ENCODE measurements around the gene TMEM150B.

The TMEM150B gene

DNA sequence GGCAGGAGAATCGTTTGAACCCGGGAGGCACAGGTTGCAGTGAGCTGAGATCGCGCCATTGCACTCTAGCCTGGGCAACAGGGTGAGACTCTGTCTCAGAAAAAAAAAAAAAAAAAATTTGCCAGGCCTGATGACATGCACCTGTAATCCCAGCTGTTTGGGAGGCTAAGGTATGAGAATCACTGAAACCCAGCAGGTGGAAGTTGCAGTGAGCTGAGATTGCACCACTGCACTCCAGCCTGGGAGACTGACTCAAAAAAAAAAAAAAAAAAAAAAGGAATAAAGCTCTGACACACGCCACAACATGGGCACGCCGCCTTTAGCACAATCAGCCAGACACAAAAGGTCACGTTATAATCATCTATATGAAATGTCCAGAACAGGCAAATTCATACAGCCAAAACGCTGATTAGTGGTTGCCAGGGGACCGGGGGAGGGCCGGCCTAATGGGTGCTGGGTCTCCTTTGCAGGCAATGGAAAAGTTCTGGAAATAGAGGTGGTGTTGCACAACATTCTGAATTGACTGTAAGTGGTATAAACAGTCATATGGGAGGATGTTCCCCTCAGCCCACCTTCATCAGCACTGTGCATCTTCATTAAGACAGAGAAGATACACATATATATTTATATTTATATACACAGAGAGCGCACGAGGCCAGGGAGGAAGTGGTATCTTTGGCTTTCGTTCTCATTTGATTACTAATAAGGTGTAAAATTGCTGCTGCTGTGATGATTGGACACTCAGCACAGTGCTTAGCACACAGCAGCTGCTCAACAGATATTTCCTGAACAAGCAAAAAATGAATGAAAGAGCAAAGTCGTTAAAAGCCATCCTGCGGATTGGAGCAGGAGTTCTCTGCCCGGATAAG is 49.1 kb downstream of the TMEM150B start:
- DNase-seq = no peak

DNA sequence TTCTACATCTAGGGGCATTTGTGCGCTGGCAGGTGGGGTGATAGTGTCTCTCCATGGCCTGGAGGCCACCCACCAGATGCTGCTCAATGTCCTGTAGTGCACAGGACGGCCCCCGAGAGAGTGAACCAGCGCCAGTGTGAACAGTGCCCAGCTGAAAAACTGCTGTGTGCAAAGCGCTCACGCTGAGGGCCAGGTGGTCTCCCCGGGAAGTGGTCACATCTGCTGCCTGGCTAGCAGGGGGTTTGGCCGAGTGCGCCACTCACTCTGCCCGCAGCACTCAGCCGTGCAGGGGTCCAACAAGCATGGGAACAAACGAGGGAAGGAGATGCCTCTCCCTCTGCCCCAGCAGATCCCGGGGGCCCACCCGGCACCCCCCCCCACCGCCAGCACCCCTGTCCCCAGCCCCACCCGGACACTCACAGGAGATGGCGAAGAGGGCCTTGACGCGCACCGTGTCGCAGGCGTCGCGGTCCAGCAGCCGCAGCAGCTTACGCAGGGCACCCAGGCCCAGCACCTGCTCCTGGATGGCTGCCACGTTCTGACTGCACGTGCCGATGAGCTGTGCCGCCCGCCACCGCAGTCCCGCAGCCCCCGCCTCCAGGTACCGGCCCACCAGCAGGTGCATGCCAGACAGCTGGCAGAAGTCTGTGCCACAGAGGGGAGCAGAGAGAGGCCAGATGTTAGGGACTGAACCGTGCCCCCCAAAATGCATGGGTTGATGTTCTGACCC is 51.0 kb downstream of the TMEM150B start:
- DNase-seq = peak; percentile 85

DNA sequence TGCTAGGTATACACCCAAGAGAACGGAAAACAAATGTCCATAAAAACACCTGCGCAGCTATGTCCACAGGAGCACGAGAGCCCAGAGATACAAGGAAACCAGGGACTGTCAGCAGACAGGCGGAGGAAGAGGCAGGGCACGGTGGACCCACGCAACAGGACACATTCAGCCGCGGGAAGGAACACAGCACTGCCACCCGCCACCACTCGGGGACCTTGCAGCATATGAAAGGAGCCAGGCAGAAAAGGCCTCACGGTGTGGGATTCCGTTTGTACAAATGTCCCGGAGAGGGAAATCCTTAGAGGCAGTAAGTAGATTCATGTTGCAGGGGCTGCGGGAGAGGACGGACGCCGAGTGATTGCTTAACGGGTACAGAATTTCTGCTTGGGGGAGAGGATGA is 53.0 kb downstream of the TMEM150B start:
- no peak for DNase-seq

DNA sequence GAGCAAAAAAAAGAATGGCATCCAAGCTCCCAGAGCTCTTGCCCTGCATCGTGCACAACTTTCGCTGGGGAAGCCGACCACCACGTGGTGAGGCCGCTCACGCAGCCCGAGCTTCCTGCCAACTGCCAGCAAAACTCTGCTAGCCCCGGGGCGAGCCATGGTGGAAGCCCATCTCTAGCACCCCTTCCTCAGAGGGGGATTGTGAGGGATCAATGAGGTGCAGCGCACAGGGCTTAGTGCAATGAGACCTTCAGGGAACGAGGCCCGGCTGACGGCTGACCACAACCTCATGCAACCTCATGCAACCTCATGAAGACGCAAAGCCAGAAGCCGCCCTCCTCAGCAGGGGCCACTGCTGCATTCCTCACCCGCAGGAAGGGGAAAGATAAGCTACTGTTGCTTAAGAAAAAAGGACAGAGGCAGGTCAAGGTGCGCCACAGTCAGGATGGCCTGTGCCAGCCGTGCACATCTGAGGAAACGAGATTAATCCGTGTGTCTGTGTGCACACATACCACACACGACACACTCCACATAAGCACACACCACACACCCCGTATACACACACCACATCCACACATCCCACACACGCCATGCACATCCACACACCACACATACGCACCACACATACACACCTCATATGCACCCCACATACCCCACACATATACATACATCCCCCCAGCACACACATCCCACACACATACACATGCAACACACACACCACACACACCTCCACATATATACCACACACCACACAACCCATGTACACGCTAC is 54.8 kb downstream of the TMEM150B start:
- no peak for DNase-seq

DNA sequence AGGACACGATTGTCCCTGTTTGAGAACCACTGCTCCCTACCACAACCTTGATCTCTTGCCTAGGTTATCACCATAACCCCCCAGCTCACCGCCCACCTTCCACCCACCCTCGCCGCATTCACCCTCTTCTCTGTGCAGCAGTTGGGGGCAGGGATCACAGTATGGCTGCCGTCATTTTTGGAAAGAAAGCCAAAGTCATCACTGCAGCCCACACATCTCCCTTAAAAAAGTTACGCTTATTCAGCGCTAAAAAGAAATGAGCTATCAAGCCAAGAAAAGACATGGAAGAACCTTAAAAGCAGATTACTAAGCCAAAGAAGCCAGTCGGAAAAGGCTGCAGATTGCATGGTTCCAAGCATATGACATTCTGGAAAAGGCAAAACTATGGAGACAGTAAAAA is 55.8 kb downstream of the TMEM150B start:
- DNase-seq = no peak

DNA sequence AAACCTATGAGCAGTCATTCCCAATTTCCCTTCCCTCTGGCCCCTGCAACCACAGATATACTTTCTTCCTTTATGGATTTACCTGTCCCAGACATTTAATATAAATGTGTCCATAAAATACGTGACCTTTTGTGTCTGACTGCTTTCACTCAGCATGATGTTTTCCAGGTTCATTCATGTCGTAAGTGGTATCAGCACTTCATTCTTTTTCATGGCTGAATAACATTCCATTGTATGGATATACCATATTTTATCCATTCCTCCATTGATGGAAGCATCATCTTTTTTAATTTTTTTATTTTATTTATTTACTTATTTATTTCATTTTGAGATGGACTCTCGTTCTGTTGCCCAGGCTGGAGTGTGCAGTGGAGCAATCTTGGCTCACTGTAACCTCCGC is 58.3 kb downstream of the TMEM150B start:
- no peak for DNase-seq

DNA sequence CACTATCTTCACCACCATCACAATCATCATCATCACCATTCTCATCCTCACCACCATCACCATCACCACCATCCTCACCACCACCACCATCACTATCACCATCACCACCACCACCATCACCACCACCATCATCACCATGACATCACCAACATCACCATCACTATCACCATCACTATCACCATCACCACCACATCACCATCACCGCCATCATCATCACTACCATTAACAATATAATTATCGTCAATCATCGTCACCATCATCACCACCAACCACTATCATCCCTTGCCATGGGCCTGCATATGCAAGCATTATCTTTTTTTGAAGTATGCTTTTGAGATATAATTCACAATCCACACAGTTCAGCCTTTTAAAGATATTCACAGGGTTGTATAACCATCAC is 58.7 kb downstream of the TMEM150B start:
- DNase-seq = no peak

DNA sequence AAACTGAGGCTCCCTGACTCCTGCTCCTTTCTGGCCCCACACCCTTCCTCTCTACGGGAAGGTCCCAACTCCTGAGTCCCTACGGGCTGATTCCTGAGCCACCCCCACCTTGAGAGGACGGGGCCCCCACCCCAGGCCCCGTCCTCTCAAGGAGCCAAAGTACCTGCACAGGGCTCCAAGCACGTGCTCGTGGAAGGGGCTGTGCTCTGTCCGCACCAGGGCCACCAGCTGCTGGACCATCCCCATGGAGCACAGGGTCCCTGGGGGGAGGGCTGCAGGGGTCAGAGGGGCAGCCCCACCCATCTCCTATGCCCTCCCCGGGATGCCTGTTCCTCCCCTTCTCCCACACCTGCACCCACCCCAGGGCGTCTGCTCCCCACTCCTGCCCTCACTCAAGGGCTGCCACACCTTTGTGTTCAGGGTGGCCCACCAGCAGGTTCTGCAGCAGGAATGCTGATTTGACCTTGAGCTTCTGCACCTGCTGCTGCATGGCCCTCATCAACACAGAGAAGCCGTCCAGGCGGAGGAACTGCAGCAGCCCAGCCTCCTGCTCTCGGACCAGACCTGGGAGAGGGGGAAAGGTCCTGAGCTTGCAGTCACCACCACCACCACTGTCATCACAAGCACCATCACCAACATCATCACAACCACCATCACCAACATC is 59.3 kb downstream of the TMEM150B start:
- DNase-seq = no peak

DNA sequence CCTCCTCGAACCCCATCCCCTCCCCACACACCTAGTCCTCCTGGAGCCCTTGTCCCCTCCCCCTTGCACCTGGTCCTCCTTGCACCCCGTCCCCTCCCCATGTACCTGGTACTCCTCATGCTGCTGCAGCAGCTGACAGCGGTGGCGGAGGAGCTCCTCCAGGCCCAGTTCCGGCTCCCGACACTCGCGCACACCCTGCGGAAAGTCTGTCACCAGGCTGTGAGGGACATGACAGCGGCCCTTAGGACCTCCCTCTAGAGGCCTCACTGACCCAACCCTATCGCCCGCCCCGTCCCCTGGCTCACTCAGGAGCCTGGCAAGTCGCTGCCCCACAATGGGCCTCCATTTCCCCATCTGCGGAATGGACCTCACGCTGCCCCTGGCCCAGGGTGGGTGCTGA is 60.0 kb downstream of the TMEM150B start:
- DNase-seq = no peak

DNA sequence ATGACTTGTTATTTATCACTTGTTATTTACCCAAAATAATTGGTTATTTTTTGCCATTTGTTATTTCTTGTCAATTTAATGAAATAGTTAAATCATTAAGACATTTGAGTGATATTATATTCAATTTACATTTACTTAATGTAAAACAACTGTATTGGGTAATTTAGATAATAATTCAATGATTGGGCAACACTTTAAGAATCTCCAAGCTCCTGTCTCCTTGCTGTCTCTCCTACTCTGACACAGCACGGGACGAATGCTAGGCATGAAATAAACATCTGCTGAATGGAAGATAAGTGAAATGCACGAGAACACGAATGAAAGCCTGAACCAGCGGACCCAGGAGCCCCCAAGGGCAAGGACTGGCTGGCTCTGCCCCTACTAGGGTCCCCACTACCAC is 60.6 kb downstream of the TMEM150B start:
- DNase-seq = no peak

Measured in DMS79 treated with DMSO at 0.1 percent for 48 hours (cell line).